Neuron (in vitro differentiated cells): ENCODE results near the gene RPL12.

Source experiments
- H2AFZ ChIP-seq: one replicate; pipeline ENCODE4 v1.6.1; 2013; ENCODE audit warnings: low read depth, mild to moderate bottlenecking, inconsistent platforms, low read length, moderate library complexity
- H3K27me3 ChIP-seq: one replicate; pipeline ENCODE4 v1.6.1; 2013; ENCODE audit warnings: low read length; ENCODE audit not compliant: insufficient read depth
- H3K36me3 ChIP-seq: one replicate; pipeline ENCODE4 v1.6.1; 2013; ENCODE audit warnings: low read length; ENCODE audit not compliant: insufficient read depth
- H3K4me1 ChIP-seq: one replicate; pipeline ENCODE4 v1.6.1; 2013; ENCODE audit warnings: low read length; ENCODE audit not compliant: insufficient read depth
- H3K4me3 ChIP-seq: 2 replicates; pipeline ENCODE4 v1.5.1; 2013; ENCODE audit warnings: mild to moderate bottlenecking, low read length, moderate library complexity
- H3K9me3 ChIP-seq: one replicate; pipeline ENCODE4 v1.6.1; 2013; ENCODE audit warnings: low read length

RPL12 gene

GRCh38 chr9:127457191-127457878 lies 6.1 kb upstream of the RPL12 start:
- Histone ChIP-seq H3K36me3 (peaks cover 48% of the 10 kb centered on the region), H3K27me3 (no peaks in the 10 kb centered on the region), H3K9me3 (no peaks in the 10 kb centered on the region), H3K4me3 (no peak overlapping the region), H3K4me1 (peaks cover 2% of the 10 kb centered on the region), H2AFZ (no peak overlapping the region)

- no peaks in the 10 kb centered on the region for H3K27me3 ChIP-seq
- no peak overlapping the region for H3K4me3 ChIP-seq
- no peak overlapping the region for H2AFZ ChIP-seq
- peaks cover 34% of the 10 kb centered on the region for H3K36me3 ChIP-seq
- peaks cover 5% of the 10 kb centered on the region for H3K4me1 ChIP-seq
- no peaks in the 10 kb centered on the region for H3K9me3 ChIP-seq
These were observed 4.3 kb upstream of the RPL12 start for GRCh38 chr9:127455324-127455992.

GRCh38 chr9:127452691-127453090 lies 1.5 kb upstream of the RPL12 start:
- Histone ChIP-seq H3K27me3 (no peaks in the 10 kb centered on the region), H3K4me3 (peak overlapping the region; percentile 85), H3K9me3 (no peaks in the 10 kb centered on the region), H3K4me1 (peaks cover 21% of the 10 kb centered on the region), H2AFZ (no peak overlapping the region), H3K36me3 (peaks cover 47% of the 10 kb centered on the region)

- Histone ChIP-seq H3K9me3 (no peaks in the 10 kb centered on the region), H3K4me1 (peaks cover 21% of the 10 kb centered on the region), H2AFZ (peak overlapping the region; percentile 95), H3K4me3 (peak overlapping the region; percentile 85), H3K36me3 (peaks cover 47% of the 10 kb centered on the region), H3K27me3 (no peaks in the 10 kb centered on the region)
These were observed 851 bp upstream of the RPL12 start for GRCh38 chr9:127451858-127452656.

- Histone ChIP-seq H3K4me1 (peaks cover 21% of the 10 kb centered on the region), H3K36me3 (peaks cover 50% of the 10 kb centered on the region), H3K4me3 (peak overlapping the region; percentile 85), H3K27me3 (no peaks in the 10 kb centered on the region), H2AFZ (peak overlapping the region; percentile 95), H3K9me3 (no peaks in the 10 kb centered on the region)
These were observed 327 bp upstream of the RPL12 start for GRCh38 chr9:127451608-127451857.

- Histone ChIP-seq H3K4me3 (peak overlapping the region; percentile 85), H2AFZ (no peak overlapping the region), H3K27me3 (no peaks in the 10 kb centered on the region), H3K36me3 (peaks cover 57% of the 10 kb centered on the region), H3K4me1 (peaks cover 21% of the 10 kb centered on the region), H3K9me3 (peaks cover 4% of the 10 kb centered on the region)
These were observed 904 bp downstream of the RPL12 start for GRCh38 chr9:127450243-127450760.

GRCh38 chr9:127449332-127449966 lies 1.8 kb downstream of the RPL12 start:
- no peak overlapping the region for H2AFZ ChIP-seq
- H3K27me3 ChIP-seq = no peaks in the 10 kb centered on the region
- peak overlapping the region; percentile 85 for H3K4me3 ChIP-seq
- H3K36me3 ChIP-seq = peaks cover 62% of the 10 kb centered on the region
- H3K9me3 ChIP-seq = peaks cover 12% of the 10 kb centered on the region
- peaks cover 21% of the 10 kb centered on the region for H3K4me1 ChIP-seq

- H3K27me3 ChIP-seq = no peaks in the 10 kb centered on the region
- no peak overlapping the region for H3K4me3 ChIP-seq
- H3K36me3 ChIP-seq = peaks cover 67% of the 10 kb centered on the region
- H3K4me1 ChIP-seq = peaks cover 21% of the 10 kb centered on the region
- no peak overlapping the region for H2AFZ ChIP-seq
- peaks cover 18% of the 10 kb centered on the region for H3K9me3 ChIP-seq
These were observed 2.9 kb downstream of the RPL12 start for GRCh38 chr9:127448112-127448805.

- Histone ChIP-seq H3K9me3 (peaks cover 20% of the 10 kb centered on the region), H3K4me3 (no peak overlapping the region), H3K36me3 (peaks cover 74% of the 10 kb centered on the region), H3K4me1 (peaks cover 21% of the 10 kb centered on the region), H3K27me3 (no peaks in the 10 kb centered on the region), H2AFZ (no peak overlapping the region)
These were observed 3.6 kb downstream of the RPL12 start for GRCh38 chr9:127447416-127448111.

GRCh38 chr9:127446713-127447415 lies 4.3 kb downstream of the RPL12 start:
- Histone ChIP-seq H3K4me3 (no peak overlapping the region), H3K9me3 (peaks cover 20% of the 10 kb centered on the region), H3K36me3 (peaks cover 74% of the 10 kb centered on the region), H3K27me3 (no peaks in the 10 kb centered on the region), H3K4me1 (peaks cover 16% of the 10 kb centered on the region), H2AFZ (no peak overlapping the region)

- peaks cover 78% of the 10 kb centered on the region for H3K36me3 ChIP-seq
- no peak overlapping the region for H3K4me3 ChIP-seq
These were observed 5.1 kb downstream of the RPL12 start for GRCh38 chr9:127445851-127446712.

More at GRCh38 chr9:127445851-127446712, 5.1 kb downstream of the RPL12 start:
- Histone ChIP-seq H3K9me3 (peaks cover 20% of the 10 kb centered on the region), H3K4me1 (peaks cover 16% of the 10 kb centered on the region), H2AFZ (no peak overlapping the region), H3K27me3 (no peaks in the 10 kb centered on the region)
